ENCODE data around the gene FGR. TPM values are rescaled to one million over a fixed set of nuclear protein-coding genes. Genes with fewer than 3 reads are reported as not detected.

FGR gene
- total RNA-seq, 2 experiments from 2014 or later: not detected

GRCh38 chr1:27617420-27617819 is 17.6 kb downstream of the FGR start:
- CTCF ChIA-PET: interaction anchor here (0.9 to 2.6 kb wide), 8 partner anchors 9 to 61 kb away, joined by 3 to 11 read pairs (median 4); no protein-coding TSS in a partner anchor
- peaks cover 50% of the 10 kb centered on the region for H3K4me1 Mint-ChIP-seq

DNA sequence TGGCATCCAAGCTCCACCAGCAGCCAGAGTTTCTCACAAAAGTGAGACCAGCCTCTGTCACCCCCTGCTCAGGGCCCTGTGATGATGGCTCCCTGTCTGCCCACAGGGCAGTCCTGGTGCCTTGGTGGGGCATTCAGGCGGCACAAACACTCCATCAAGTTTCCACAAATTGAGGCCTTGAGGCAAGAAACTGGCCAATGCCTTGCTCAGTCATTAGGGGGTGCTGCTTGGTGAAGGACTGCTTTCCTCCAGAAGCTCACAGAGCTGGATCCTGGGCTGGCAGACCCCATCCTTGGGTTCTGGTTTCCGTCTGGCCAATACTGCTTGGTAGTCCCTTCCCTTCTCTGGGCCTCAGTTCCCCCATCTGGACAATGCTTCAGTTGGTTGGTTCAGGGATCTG is 18.5 kb downstream of the FGR start:
- peaks cover 51% of the 10 kb centered on the region for H3K4me1 Mint-ChIP-seq
- no peaks in the 10 kb centered on the region for H3K36me3 Mint-ChIP-seq (ENCODE audit: low read depth)
- POLR2A ChIA-PET: no interaction called here
- no peaks in the 10 kb centered on the region for H3K27me3 Mint-ChIP-seq
- H3K27ac Mint-ChIP-seq: no peak overlapping the region
- CTCF ChIA-PET: interaction anchor here (1.0 to 2.6 kb wide), 8 partner anchors 10 to 60 kb away, joined by 3 to 11 read pairs (median 4); partner anchors contain the start of gene AHDC1
- DNase-seq: no peak
- no peak overlapping the region for H3K4me3 Mint-ChIP-seq
- H3K9me3 Mint-ChIP-seq: no peaks in the 10 kb centered on the region

More at GRCh38 chr1:27617420-27617819, 17.6 kb downstream of the FGR start:
- no peaks in the 10 kb centered on the region for H3K27me3 Mint-ChIP-seq
- POLR2A ChIA-PET: interaction anchor here (0.7 kb wide), 1 partner anchor 494 kb away, joined by 3 read pairs; no protein-coding TSS in a partner anchor
- no peak overlapping the region for H3K4me3 Mint-ChIP-seq
- H3K36me3 Mint-ChIP-seq (ENCODE audit: low read depth): no peaks in the 10 kb centered on the region
- DNase-seq: no peak
- no peaks in the 10 kb centered on the region for H3K9me3 Mint-ChIP-seq
- H3K27ac Mint-ChIP-seq: peak overlapping the region; percentile 90

DNA sequence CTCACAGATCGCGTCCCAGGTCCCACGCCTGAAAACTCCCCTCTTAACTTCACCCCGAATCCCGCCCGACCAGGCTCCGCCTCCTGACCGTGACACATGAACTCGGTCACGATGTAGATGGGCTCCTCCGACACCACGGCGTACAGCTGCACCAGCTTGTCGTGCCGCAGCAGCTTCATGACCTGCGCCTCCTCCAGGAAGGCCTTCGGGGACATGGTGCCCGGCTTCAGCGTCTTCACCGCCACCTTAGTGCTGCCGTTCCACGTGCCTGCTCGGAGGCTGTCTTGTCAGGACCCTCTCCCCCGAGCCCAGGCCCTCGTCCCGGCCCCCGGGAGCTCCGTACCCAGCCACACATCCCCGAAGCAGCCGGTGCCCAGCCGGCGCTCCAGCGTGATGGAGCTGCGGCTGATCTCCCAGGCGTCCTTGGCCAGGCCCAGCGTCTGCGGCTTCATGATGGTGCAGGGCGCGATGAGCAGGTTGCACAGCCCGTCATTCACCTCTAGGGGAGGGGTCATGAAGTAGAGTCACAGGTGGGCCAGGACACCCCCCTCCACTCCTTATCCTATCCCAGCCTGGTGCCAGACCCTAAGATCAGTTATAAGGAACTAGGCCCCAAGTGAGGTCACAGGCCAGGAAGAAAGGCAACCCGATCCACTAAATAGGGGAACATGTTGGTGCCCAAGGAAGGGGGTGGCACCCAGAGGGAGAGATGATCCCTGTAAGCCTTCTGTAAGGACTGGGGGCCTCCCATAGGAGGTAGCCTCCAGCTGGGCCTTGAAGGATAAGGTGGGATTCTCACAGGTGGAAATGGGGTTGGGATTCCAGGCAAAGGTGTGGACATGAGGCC is 19.4 kb downstream of the FGR start:
- no peaks in the 10 kb centered on the region for H3K27me3 Mint-ChIP-seq
- H3K27ac Mint-ChIP-seq: no peak overlapping the region
- peaks cover 54% of the 10 kb centered on the region for H3K4me1 Mint-ChIP-seq
- ChIA-PET CTCF (interaction anchor here (0.5 to 2.6 kb wide), 9 partner anchors 9 to 221 kb away, joined by 3 to 11 read pairs (median 4); no protein-coding TSS in a partner anchor), POLR2A (no interaction called here)
- no peaks in the 10 kb centered on the region for H3K36me3 Mint-ChIP-seq (ENCODE audit: low read depth)
- no peak overlapping the region for H3K4me3 Mint-ChIP-seq
- no peaks in the 10 kb centered on the region for H3K9me3 Mint-ChIP-seq
- DNase-seq: no peak

GRCh38 chr1:27614625-27615344 is 20.2 kb downstream of the FGR start:
- no peak for DNase-seq
- Mint-ChIP-seq H3K4me1 (peaks cover 54% of the 10 kb centered on the region), H3K9me3 (no peaks in the 10 kb centered on the region), H3K27me3 (no peaks in the 10 kb centered on the region), H3K27ac (peak overlapping the region; percentile 33), H3K36me3 (ENCODE audit: low read depth) (no peaks in the 10 kb centered on the region), H3K4me3 (no peak overlapping the region)
- ChIA-PET CTCF (interaction anchor here (0.6 to 5.1 kb wide), 5 partner anchors 10 to 91 kb away, joined by 3 to 25 read pairs (median 4); no protein-coding TSS in a partner anchor), POLR2A (no interaction called here)

DNA sequence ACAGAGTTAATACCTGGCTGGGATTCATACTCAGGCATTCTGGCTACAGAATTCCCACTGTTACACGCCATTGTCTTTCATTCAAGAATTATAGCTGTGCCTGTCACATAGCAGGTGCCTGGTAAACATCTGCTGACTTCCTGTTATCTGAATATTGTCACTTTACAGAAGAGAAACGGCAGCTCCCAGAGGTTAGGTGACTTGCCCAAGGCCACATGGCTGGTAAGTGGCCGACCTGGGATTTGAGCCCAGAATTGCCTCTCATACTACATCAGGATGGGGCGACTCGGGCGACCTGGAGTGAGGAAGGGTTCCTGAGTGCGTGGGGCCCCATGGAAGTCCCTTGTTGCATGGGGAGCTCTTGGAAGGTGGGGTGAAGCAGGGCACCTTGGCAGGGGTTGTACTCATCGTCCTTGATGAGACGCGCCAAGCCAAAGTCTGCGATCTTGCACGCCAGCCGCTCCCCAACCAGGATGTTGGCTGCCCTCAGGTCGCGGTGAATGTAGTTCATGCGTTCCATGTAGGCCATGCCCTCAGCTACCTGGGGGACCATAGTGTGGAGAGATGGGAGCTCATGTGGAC is 20.9 kb downstream of the FGR start:
- Mint-ChIP-seq H3K27me3 (no peaks in the 10 kb centered on the region), H3K9me3 (no peaks in the 10 kb centered on the region), H3K27ac (peak overlapping the region; percentile 87), H3K4me1 (peaks cover 49% of the 10 kb centered on the region), H3K36me3 (ENCODE audit: low read depth) (no peaks in the 10 kb centered on the region), H3K4me3 (no peak overlapping the region)
- DNase-seq: no peak
- POLR2A ChIA-PET: no interaction called here
- CTCF ChIA-PET: interaction anchor here (0.6 to 5.1 kb wide), 4 partner anchors 15 to 188 kb away, joined by 3 to 25 read pairs (median 3); no protein-coding TSS in a partner anchor

DNA sequence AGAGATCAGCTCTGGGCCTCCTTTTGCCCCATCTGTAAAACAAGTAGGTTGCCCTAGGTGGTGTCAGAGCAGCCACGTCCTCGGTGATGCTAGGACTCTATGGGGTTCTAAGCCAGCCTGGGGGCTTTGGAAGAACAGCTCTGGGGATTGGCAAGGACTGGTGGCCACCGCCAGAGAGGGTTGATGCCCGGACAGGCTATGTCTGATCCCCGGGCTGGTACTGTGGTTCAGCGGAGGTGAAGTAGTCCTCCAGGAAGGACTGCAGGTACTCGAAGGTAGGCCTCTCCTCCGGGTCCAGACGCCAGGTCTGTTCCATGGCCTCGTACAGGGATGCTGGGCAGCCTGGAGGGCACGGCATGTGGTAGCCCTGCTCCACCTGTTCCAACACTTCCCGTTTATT is 22.3 kb downstream of the FGR start:
- no peaks in the 10 kb centered on the region for H3K27me3 Mint-ChIP-seq
- no peaks in the 10 kb centered on the region for H3K9me3 Mint-ChIP-seq
- POLR2A ChIA-PET: no interaction called here
- H3K36me3 Mint-ChIP-seq (ENCODE audit: low read depth): no peaks in the 10 kb centered on the region
- DNase-seq: no peak
- no peak overlapping the region for H3K4me3 Mint-ChIP-seq
- H3K4me1 Mint-ChIP-seq: peaks cover 37% of the 10 kb centered on the region
- H3K27ac Mint-ChIP-seq: no peak overlapping the region
- CTCF ChIA-PET: interaction anchor here (1.1 to 5.1 kb wide), 5 partner anchors 9 to 313 kb away, joined by 3 to 25 read pairs (median 4); no protein-coding TSS in a partner anchor

- Mint-ChIP-seq H3K9me3 (no peaks in the 10 kb centered on the region), H3K27me3 (no peaks in the 10 kb centered on the region), H3K27ac (no peak overlapping the region), H3K4me3 (no peak overlapping the region), H3K4me1 (peaks cover 31% of the 10 kb centered on the region), H3K36me3 (ENCODE audit: low read depth) (no peaks in the 10 kb centered on the region)
- CTCF ChIA-PET: interaction anchor here (1.4 to 5.1 kb wide), 5 partner anchors 10 to 312 kb away, joined by 4 to 25 read pairs (median 5); no protein-coding TSS in a partner anchor
- POLR2A ChIA-PET: interaction anchor here (1.5 kb wide), 1 partner anchor 52 kb away, joined by 3 read pairs; no protein-coding TSS in a partner anchor
- DNase-seq: no peak
Measured at GRCh38 chr1:27611450-27611849, 23.5 kb downstream of the FGR start.

GRCh38 chr1:27609618-27610240 is 25.3 kb downstream of the FGR start:
- Mint-ChIP-seq H3K27ac (no peak overlapping the region), H3K36me3 (ENCODE audit: low read depth) (no peaks in the 10 kb centered on the region), H3K9me3 (no peaks in the 10 kb centered on the region), H3K4me1 (peaks cover 32% of the 10 kb centered on the region), H3K27me3 (no peaks in the 10 kb centered on the region), H3K4me3 (no peak overlapping the region)
- ChIA-PET CTCF (interaction anchor here (0.6 to 6.4 kb wide), 7 partner anchors 10 to 307 kb away, joined by 3 to 89 read pairs (median 4); no protein-coding TSS in a partner anchor), POLR2A (interaction anchor here (1.9 kb wide), 1 partner anchor 53 kb away, joined by 7 read pairs; no protein-coding TSS in a partner anchor)
- DNase-seq: no peak

DNA sequence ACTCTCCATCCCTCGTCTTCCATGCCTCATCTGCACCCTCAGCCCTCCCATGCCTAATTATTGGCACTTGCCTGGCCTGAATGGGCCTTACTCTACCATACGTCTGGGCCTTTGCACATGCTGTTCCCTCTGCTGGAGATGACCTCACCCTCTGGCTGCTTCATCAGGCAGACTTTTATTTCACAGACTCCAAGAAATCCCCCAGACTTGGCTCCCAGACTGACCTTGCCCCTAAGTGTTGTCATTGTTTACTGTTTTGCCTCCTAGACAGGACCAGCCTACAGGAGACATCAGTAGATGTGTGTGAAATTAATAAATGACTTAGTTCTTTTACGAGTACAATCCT is 25.8 kb downstream of the FGR start:
- H3K4me3 Mint-ChIP-seq: no peak overlapping the region
- H3K4me1 Mint-ChIP-seq: peaks cover 28% of the 10 kb centered on the region
- no peaks in the 10 kb centered on the region for H3K27me3 Mint-ChIP-seq
- no peak overlapping the region for H3K27ac Mint-ChIP-seq
- DNase-seq: no peak
- CTCF ChIA-PET: interaction anchor here (0.6 to 6.4 kb wide), 8 partner anchors 9 to 306 kb away, joined by 3 to 89 read pairs (median 4); no protein-coding TSS in a partner anchor
- no peaks in the 10 kb centered on the region for H3K9me3 Mint-ChIP-seq
- POLR2A ChIA-PET: interaction anchor here (1.0 to 1.9 kb wide), 2 partner anchors 54 to 63 kb away, joined by 3 to 7 read pairs; partner anchors contain the start of gene IFI6
- H3K36me3 Mint-ChIP-seq (ENCODE audit: low read depth): no peaks in the 10 kb centered on the region

DNA sequence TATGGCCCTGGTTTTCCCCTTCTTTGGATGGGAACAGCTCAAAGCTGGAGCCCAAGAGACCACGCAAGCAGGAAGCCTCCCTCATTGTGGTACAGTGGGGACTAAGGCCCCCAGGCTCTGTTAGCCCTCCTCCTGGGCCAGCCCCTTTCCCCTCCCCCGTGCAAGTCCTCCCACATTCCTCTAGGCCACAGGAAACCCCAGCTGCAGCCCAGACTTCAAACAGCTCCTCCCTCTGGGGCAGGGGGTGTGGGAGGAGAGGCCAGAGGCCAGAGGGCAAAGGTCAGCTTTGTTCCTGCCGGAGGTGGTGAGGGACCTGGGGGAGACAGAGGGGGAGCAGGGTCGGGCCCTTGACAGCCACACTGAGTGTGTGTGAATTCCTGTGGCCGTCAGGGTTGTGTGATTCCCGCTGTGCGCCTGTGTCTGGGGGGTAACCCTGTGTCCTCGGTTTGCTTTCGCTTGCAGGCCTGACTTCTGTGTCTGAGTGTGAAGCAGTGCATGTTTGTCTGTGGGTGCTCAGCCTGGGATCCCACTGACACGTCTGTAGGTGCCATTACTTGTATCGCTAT is 27.7 kb downstream of the FGR start:
- H3K27me3 Mint-ChIP-seq: peaks cover 3% of the 10 kb centered on the region
- peaks cover 24% of the 10 kb centered on the region for H3K4me1 Mint-ChIP-seq
- no peaks in the 10 kb centered on the region for H3K9me3 Mint-ChIP-seq
- H3K4me3 Mint-ChIP-seq: no peak overlapping the region
- H3K36me3 Mint-ChIP-seq (ENCODE audit: low read depth): no peaks in the 10 kb centered on the region
- POLR2A ChIA-PET: no interaction called here
- H3K27ac Mint-ChIP-seq: no peak overlapping the region
- no peak for DNase-seq
- CTCF ChIA-PET: interaction anchor here (0.6 to 6.4 kb wide), 17 partner anchors 9 to 277 kb away, joined by 3 to 89 read pairs (median 5); partner anchors contain the start of gene IFI6

- peaks cover 5% of the 10 kb centered on the region for H3K27me3 Mint-ChIP-seq
- ChIA-PET CTCF (interaction anchor here (0.6 to 6.4 kb wide), 18 partner anchors 10 to 309 kb away, joined by 3 to 89 read pairs (median 4); partner anchors contain the start of gene IFI6), POLR2A (interaction anchor here (0.6 kb wide), 1 partner anchor 63 kb away, joined by 4 read pairs; no protein-coding TSS in a partner anchor)
- no peaks in the 10 kb centered on the region for H3K36me3 Mint-ChIP-seq (ENCODE audit: low read depth)
- peaks cover 25% of the 10 kb centered on the region for H3K4me1 Mint-ChIP-seq
- DNase-seq: no peak
- no peaks in the 10 kb centered on the region for H3K9me3 Mint-ChIP-seq
- no peak overlapping the region for H3K4me3 Mint-ChIP-seq
- H3K27ac Mint-ChIP-seq: no peak overlapping the region
Measured at GRCh38 chr1:27606708-27607238, 28.2 kb downstream of the FGR start.

All from activated CD4-positive, alpha-beta T cell treated with anti-CD3 and anti-CD28 coated beads, Interleukin-2, amount 10 ng/mL, durations not matched to agents 7 days and 5 days (primary cell).